ENCODE data around the gene OR56B1.

The OR56B1 gene

DNA sequence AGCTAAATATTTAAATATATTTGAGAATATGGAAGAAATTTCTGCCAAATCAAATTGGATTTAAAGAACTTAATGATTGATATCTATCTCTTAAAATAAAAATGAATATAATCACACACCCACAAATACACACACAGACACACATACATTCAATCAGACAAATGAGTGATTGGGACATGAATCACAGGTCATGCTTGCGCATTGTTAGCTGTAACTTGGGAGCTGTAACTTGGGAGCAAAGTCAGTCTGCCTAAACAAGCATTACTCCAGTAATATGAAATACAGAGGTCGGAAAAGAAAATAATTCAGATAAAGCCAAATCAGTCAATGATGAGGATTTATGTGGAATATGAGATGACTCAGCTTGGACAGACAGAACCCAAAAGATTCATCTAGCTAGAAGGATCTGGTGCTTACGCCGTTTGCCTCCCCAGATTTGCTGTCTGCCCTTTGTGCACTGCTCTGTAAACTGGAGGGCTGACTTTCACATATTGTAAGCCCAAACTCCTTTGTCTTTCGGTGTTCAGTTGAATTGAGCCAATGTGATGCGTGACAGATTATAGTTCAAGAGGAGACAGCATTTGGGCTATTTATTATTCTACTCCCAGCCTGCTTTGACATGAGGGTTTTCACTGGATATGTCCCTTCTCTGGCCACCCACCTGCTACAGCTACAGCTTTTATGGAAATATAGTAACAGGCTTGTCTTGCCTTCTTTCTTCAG, 1.6 kb downstream of the OR56B1 start:
- TF ChIP-seq, protein P1, sequence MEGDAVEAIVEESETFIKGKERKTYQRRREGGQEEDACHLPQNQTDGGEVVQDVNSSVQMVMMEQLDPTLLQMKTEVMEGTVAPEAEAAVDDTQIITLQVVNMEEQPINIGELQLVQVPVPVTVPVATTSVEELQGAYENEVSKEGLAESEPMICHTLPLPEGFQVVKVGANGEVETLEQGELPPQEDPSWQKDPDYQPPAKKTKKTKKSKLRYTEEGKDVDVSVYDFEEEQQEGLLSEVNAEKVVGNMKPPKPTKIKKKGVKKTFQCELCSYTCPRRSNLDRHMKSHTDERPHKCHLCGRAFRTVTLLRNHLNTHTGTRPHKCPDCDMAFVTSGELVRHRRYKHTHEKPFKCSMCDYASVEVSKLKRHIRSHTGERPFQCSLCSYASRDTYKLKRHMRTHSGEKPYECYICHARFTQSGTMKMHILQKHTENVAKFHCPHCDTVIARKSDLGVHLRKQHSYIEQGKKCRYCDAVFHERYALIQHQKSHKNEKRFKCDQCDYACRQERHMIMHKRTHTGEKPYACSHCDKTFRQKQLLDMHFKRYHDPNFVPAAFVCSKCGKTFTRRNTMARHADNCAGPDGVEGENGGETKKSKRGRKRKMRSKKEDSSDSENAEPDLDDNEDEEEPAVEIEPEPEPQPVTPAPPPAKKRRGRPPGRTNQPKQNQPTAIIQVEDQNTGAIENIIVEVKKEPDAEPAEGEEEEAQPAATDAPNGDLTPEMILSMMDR (IDR thresholded peaks at IDR 0.05), result no peak
- Mint-ChIP-seq H3K4me1 (peaks cover 18% of the 10 kb centered on the region), H3K9me3 (peaks cover 19% of the 10 kb centered on the region), H3K36me3 (ENCODE audit: low read depth) (no peaks in the 10 kb centered on the region), H3K4me3 (no peak overlapping the region), H3K27ac (no peak overlapping the region), H3K27me3 (ENCODE audit: low read depth, poor library complexity) (peaks cover 14% of the 10 kb centered on the region)
- DNase-seq, result no peak

GRCh38 chr11:5738431-5738830, 2.2 kb downstream of the OR56B1 start:
- TF ChIP-seq, protein P1 (IDR thresholded peaks at IDR 0.05), result no peak
- DNase-seq, result no peak
- H3K9me3 Mint-ChIP-seq, result peaks cover 19% of the 10 kb centered on the region

GRCh38 chr11:5746614-5747013, 10.4 kb downstream of the OR56B1 start:
- Mint-ChIP-seq H3K36me3 (ENCODE audit: low read depth) (no peaks in the 10 kb centered on the region), H3K27ac (no peak overlapping the region), H3K27me3 (ENCODE audit: low read depth, poor library complexity) (peaks cover 11% of the 10 kb centered on the region), H3K4me1 (no peaks in the 10 kb centered on the region), H3K9me3 (peaks cover 6% of the 10 kb centered on the region), H3K4me3 (no peak overlapping the region)
- DNase-seq, result no peak
- TF ChIP-seq, protein P1 (IDR thresholded peaks at IDR 0.05), result no peak

More at GRCh38 chr11:5738431-5738830, 2.2 kb downstream of the OR56B1 start:
- Mint-ChIP-seq H3K4me1 (peaks cover 18% of the 10 kb centered on the region), H3K27ac (no peak overlapping the region), H3K27me3 (ENCODE audit: low read depth, poor library complexity) (peaks cover 18% of the 10 kb centered on the region), H3K36me3 (ENCODE audit: low read depth) (no peaks in the 10 kb centered on the region), H3K4me3 (no peak overlapping the region)

DNA sequence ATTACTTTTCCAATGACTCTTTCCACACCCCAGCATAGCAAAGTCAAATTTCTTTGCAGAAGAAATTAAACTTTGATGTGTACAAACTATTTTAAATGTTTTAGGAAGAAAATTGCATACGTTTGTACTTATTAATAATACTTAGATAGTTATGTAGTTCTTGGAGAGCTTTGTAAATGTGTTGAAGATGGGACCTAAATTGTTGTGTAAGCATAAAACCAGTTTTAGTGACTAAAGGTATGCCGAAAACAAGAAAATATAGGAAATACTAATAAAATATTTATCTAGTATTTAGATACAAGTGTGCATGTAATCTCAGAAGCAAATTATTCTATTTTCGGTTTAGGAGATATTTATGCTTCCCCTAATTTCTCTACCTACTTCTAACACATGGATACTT, 13.6 kb downstream of the OR56B1 start:
- Mint-ChIP-seq H3K4me1 (no peaks in the 10 kb centered on the region), H3K9me3 (no peaks in the 10 kb centered on the region), H3K27me3 (ENCODE audit: low read depth, poor library complexity) (no peaks in the 10 kb centered on the region), H3K36me3 (ENCODE audit: low read depth) (no peaks in the 10 kb centered on the region), H3K4me3 (no peak overlapping the region), H3K27ac (no peak overlapping the region)
- no peak for DNase-seq
- TF ChIP-seq, protein P1 (IDR thresholded peaks at IDR 0.05), result no peak

- H3K4me1 Mint-ChIP-seq, result no peaks in the 10 kb centered on the region
- DNase-seq, result no peak
- no peak within 1 kb of the TSS for H3K4me3 Mint-ChIP-seq
- H3K36me3 Mint-ChIP-seq (ENCODE audit: low read depth), result no peaks in the 10 kb centered on the region
- no peaks in the 10 kb centered on the region for H3K9me3 Mint-ChIP-seq
- no peak within 1 kb of the TSS for H3K27ac Mint-ChIP-seq
- TF ChIP-seq, protein P1 (IDR thresholded peaks at IDR 0.05), result no peak
- H3K27me3 Mint-ChIP-seq (ENCODE audit: low read depth, poor library complexity), result peaks cover 7% of the 10 kb centered on the region
Measured at GRCh38 chr11:5753943-5754342, 17.7 kb downstream of the OR56B1 start, which contains the start of gene OR52N4. Gene OR52N4 (plus strand): TSS chr11:5754243. CDS start chr11:5754741, 498 bp downstream.

- H3K36me3 Mint-ChIP-seq (ENCODE audit: low read depth), result no peaks in the 10 kb centered on the region
- H3K4me1 Mint-ChIP-seq, result no peaks in the 10 kb centered on the region
- H3K27me3 Mint-ChIP-seq (ENCODE audit: low read depth, poor library complexity), result no peaks in the 10 kb centered on the region
- no peak for DNase-seq
- H3K9me3 Mint-ChIP-seq, result no peaks in the 10 kb centered on the region
- no peak overlapping the region for H3K27ac Mint-ChIP-seq
- H3K4me3 Mint-ChIP-seq, result no peak overlapping the region
- TF ChIP-seq, protein P1 (IDR thresholded peaks at IDR 0.05), result no peak
Measured at GRCh38 chr11:5767056-5767455, 30.8 kb downstream of the OR56B1 start.

Measured in nephron progenitor cell (in vitro differentiated cells).